GM12873 (cell line): Measurements from ENCODE around the gene COL4A2.

Experiments used
- TF ChIP-seq, protein P1 (sequence below): IDR thresholded peaks from 2 replicates; pipeline ENCODE4 v1.5.1; 2012; ENCODE audit warnings: low read depth, mild to moderate bottlenecking, moderate library complexity, low read length, control low read depth; ENCODE audit not compliant: insufficient read depth; ENCODE audit errors: missing control alignments

COL4A2 gene

DNA sequence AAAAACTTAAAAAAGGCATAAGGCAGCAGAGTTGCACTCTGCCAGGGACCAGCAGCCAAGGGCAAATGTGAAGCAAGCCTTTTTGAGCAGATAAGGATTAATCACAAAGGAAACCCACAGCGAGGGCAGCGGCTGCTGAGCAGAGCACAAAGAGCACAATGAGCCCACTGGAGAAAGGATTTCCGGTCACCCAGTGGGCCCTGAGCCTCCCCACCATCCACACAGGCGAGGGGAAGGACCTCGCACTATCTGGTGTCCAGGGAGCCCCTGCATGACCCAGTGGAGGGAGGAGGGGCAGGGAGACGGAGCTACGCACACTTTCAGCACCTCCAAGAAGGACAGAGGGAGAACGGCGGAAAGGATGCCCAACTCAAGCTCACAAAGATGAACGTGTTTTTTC lies 40.1 kb upstream of the COL4A2 start:
- TF ChIP-seq, protein P1, sequence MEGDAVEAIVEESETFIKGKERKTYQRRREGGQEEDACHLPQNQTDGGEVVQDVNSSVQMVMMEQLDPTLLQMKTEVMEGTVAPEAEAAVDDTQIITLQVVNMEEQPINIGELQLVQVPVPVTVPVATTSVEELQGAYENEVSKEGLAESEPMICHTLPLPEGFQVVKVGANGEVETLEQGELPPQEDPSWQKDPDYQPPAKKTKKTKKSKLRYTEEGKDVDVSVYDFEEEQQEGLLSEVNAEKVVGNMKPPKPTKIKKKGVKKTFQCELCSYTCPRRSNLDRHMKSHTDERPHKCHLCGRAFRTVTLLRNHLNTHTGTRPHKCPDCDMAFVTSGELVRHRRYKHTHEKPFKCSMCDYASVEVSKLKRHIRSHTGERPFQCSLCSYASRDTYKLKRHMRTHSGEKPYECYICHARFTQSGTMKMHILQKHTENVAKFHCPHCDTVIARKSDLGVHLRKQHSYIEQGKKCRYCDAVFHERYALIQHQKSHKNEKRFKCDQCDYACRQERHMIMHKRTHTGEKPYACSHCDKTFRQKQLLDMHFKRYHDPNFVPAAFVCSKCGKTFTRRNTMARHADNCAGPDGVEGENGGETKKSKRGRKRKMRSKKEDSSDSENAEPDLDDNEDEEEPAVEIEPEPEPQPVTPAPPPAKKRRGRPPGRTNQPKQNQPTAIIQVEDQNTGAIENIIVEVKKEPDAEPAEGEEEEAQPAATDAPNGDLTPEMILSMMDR, result no peak

DNA sequence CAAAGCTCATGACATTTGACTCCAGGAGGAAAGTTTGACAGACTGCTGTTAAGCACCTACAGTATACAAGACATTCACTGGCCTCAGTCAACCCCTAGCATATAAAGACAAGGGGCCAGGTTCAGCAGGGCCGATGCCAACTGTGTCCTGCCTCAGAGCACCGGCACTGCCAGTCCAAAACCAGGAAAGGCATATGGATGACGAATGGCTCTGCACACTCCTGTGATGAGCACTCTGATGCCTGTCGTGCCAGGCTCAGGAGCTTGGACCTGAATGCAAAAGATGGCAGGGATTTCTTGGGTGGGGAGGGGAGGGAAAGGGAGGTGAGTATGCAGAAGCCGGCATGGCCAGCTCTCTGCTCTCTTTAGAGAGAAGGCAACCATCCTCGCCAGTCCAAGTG lies 39.0 kb upstream of the COL4A2 start:
- TF ChIP-seq, protein P1, result no peak

DNA sequence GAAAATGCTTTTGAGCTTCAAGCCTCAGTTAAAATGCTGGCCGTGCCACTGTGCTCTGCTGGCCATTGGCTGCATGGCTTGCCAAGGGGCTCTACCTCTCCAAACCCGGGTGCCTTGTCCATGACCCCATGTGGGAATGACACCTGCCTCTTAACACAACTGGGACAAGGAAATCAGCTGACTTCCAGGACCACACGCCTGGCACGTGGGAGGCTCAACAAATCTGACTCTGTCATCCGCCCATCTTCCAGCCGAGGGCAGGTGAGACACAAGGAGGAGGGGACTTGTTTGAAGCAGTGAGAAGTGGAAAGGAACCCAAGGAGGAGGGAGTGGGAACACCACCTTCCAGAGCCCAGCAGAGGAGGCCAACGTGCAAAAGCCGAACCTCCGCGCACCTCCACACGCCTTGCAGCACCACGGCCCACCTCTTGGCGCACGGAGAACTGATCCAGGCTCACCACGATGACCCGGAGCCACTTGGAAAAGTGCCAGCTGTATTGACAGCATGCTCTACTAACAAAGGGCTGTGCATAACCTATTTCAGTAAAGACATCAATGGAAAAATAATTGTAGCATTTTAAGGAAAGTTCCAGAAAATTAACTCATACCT lies 38.4 kb upstream of the COL4A2 start:
- TF ChIP-seq, protein P1, result no peak

DNA sequence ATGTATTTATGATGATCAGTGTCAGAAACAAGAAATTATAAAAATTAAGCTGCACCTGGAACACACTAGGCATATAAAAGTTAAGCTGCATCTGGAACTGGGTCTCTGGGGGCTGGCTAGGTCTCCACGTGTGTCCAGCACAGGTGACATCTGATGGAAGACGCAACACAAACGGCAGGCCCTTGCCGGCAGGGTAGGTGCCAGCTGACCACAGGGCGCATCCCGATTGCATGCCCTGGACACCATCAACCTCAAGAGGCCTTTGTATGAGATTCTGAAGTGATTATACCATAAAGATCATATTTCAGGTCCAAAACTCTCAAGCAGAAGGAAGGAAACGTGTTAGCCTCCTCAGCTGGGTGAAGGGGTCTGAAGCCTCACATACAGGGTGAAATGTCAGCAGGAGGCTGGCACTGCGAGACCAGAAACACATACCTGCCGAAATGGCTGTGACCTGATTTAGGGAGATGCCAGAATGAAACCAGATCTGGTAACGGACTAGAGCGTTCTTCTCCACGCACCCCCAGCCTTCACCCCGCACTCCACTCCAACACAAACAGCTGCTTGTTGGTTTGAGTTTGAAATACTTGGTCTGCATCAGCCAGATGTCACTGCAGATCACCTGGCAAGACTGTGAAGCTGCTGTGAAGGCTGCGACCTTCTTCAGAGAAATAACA lies 37.4 kb upstream of the COL4A2 start:
- TF ChIP-seq, protein P1, result no peak

DNA sequence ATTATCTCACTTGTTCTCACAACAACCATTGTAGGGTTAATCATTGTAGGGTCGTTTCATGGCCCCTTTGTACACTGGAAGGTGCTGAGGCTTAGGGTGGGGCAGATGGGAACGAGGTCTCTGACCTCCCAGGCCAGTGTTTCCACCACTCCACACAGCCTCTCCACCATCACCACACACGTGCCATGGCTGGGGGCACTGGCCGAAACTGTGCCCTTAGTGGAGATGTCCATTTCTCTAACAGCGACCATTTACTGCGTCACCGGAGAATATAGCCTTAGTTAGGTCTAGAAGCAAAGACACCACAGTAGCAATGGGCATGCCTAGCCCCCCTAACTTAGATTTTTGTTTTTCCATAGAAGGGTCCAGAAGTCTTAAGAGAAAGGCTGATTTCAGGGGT lies 36.6 kb upstream of the COL4A2 start:
- TF ChIP-seq, protein P1, result no peak

DNA sequence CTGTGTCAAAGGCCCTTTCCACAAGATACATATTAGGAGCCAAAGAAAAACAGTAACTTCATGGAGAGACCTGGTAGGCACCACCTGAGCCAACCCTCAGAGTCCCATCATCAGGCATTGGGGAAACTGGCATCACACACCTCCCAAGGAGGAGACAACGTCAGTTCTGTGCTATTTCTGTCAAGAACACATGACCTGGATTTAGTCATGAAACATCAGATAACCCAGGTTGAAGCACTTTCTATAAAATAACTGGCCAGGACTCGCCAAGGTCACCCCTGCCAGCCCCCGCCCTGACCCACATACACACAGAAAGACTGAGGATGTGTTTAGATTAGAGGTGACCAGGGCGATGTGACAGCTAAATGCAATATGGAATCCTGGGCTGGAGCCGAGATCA lies 35.8 kb upstream of the COL4A2 start:
- TF ChIP-seq, protein P1, result no peak

DNA sequence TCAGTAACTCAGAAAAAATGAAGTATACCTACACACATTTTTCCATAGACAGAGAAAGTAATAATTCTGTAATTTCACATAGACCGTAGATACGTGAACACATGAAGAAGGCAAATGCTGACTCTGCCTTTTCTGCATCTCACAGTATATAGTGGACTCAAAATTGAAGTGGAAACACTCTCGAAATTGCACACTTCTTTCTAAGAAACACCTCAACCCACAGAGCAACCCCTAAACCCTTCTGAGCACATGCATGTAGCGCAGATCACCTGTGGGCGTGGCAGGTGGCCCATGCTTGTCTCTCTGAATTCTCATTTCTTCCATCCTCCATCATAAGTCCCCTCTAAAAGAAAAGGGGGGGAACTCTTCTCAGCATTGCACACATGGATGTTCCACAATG lies 34.9 kb upstream of the COL4A2 start:
- TF ChIP-seq, protein P1, result no peak
